ENCODE results near the gene ASRGL1.

Gene ASRGL1

GRCh38 chr11:62394825-62395538 lies 57.7 kb downstream of the ASRGL1 start:
- DNase-seq = peak; percentile 15

GRCh38 chr11:62395885-62396551 lies 58.8 kb downstream of the ASRGL1 start:
- DNase-seq = no peak

GRCh38 chr11:62398011-62398994 lies 61.1 kb downstream of the ASRGL1 start:
- no peak for DNase-seq

GRCh38 chr11:62399172-62399877 lies 62.1 kb downstream of the ASRGL1 start:
- no peak for DNase-seq

- DNase-seq = no peak
Observed at GRCh38 chr11:62399878-62400266, 62.6 kb downstream of the ASRGL1 start.

- no peak for DNase-seq
Observed at GRCh38 chr11:62400281-62400680, 63.0 kb downstream of the ASRGL1 start.

GRCh38 chr11:62400760-62401159 lies 63.5 kb downstream of the ASRGL1 start:
- DNase-seq = no peak

DNA sequence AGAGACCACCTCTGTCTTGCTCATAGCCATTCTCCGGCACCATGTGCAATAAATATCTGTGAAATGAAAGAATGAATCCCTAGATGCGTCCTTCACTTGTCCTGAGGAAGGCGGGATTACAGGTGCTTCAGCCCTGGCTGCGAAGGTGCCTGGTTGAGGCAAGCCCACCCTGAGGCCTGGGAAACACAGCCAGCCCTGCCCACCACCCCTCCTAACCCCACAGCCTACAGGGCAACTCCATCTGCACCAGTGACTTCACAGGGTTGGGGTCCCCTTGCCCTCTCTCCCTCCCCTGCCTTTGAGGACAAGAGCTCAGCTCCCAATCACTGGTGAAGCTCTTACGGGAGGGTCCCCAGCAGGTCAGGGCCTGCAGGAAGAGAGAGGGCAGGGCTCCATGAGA lies 64.1 kb downstream of the ASRGL1 start:
- no peak for DNase-seq

DNA sequence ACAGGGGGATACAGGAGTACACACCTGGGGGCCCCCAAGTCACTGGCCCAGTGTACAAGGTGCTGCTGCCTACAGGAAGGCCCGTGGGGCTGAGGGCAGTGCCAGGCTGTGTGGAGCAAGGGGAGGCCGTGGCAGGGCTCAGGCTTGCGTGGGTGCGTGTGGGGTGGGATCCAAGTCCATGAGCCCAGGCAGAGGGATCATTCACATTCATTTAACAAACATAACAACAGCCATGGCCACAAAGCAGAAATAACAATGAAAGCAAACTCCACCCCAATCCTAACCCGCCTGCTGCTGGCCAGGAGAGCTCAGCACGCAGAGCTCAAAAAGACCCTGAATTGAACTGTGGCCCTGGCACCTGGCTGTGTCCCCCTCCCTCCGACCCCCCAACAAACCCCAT lies 64.6 kb downstream of the ASRGL1 start:
- DNase-seq = no peak

DNA sequence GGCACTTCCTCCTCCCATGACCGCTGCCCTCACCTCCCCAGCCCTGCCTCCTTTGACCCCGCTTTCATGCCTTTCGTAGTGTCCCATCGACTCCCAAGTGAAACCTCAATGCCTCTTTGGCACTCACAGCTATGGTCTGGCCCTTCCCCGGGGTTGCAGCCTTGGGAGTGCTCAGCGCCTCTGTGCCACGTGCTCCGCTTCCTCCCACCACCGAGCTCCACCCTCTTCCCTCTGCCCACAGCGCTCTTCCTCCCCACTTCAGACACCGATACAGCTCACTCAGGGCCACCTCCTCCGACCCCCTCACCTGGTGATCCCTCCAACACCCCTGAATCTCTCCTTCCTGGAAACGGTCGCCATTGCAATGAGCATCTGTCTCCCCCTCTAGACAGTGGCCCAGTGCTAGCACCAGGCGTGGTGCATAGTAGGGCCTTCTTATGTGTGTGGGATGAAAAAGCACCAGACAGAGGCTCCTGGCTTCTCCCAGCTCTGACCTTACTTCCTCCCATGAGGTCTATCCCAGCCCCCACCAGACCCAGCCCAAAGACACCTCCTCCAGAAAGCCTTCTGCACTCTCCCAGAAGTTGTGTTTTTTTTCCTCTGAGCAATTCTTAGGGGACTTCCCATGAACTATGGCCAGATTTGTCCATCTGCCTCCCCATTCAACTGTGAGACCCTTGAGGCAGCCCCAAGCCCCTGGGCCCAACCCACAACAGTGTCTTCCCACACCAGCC lies 65.1 kb downstream of the ASRGL1 start:
- DNase-seq = peak; percentile 55

DNA sequence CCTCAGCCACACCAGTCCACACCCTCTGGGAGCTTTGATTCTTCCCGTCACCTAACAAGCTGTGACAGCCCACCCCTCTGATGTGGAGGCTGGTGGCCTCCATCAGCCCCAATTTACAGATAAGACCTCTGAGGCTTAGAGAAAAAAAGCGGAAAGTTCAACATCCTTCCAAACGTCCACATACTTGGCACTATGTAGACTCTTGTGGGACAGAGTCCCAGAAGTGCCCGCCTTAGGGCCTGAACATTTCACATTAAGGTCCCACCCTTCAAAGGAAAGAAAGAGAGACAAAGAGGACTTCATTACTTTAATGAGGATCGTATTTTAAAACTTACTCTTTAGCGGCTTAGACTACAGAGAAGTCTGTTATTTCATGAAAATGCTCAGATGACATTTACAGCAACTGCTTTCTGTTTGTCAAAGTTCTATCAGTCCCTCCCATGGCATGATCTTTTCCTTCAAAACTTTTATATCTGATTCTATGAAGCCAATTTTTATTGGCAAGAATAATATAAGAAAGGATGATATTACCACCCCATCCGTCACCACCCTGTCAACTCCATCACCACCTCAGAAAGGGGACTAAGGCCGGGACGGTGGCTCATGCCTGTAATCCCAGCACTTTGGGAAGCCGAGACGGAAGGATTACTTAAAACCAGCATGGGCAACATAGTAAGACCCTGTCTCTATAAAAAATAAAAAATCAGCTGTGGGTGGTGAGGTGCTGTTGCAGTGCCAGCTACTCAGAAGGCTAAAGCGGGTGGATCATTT lies 65.9 kb downstream of the ASRGL1 start:
- DNase-seq = no peak

DNA sequence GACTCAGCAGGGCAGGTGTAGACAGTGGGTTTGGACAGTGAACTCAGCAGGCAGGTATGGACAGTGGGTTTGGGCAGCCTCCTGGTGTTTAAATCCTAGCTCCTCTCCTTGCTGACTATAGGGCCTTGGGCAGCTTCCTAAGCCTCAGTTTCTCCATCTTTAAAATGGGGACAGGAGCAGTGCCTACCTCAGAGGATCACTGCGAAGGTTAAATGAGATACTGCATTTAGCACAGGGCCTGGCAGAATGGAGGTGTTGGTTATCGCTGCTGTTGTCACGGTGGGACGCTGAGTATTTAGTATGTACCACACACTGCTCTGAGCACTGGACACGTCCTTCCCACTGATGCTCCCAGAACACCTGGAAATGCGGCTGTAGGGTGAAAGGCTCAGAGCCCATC lies 67.2 kb downstream of the ASRGL1 start:
- no peak for DNase-seq

DNA sequence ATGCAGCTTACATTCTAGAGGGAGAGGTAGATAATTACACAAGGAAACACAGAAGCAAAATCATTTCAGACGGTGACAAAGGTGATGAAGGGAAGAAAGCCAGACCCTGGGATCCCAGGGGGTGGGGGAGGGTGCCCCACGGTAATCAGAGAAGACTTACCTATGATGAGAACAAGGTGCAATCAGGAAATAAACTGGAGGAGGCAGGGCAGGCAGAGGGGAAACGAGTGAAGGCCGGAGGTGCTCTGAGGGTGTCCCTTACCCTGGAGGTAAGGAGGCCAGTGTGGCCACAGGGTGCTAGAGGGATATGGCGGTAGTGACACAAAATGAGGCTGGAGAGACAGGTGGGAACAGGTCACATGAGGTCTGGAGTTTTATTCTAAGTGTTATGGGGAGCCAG lies 67.7 kb downstream of the ASRGL1 start:
- DNase-seq = no peak

GRCh38 chr11:62406034-62406433 lies 68.8 kb downstream of the ASRGL1 start:
- DNase-seq = no peak

- no peak for DNase-seq
Observed at GRCh38 chr11:62409831-62410230, 72.6 kb downstream of the ASRGL1 start.

- no peak for DNase-seq
Observed at GRCh38 chr11:62410972-62411371, 73.7 kb downstream of the ASRGL1 start.

DNA sequence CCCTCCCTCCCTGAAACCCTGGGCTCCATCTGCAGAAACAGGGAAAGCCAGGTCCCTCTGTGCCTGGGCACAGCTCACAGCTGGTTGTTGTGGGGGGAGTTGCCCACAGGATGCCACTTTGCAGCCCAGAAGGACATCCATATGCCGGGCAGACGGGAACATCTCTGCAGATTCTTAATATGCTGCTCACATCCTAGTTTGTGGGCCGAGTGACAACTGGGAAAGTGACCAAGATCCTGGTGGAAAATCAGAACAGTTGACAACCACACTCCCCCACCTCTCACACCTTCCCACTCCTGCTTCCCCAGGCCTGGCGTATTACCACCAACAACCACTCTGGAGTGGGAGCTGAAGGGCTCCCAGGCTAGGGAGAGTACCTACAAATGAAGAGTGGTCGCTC lies 74.3 kb downstream of the ASRGL1 start:
- DNase-seq = no peak

DNA sequence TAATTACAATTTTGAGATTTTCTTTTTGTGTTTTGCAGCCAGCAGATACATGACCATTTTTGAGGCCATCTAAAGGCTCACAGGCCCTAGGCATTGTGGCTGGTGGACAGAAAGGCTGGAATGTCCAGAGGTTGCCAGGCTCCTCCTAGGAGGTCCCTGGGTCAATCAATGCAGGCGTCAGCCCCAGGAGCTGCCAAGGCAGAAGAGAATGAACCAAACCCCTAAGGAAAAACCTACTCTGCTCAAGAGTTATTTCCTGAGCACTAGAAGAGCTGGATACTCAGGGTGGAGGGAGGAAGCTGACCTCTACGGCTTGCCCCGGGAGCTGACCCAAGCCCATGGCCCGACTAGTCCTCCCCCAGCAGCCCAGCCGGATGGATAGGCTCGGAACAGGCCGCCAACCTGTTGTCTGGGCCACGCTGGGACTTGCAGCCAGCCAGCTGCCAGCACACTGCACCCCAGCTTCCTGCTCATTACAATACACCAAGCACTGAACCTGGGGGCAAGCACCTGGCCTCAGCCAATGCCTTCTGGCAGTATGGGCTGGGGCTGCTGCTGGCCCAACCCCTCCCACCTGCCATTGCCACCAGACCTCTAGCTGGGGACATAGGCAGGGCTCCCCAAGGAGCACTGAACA lies 75.9 kb downstream of the ASRGL1 start:
- DNase-seq = no peak

GRCh38 chr11:62416596-62416995 lies 79.3 kb downstream of the ASRGL1 start:
- DNase-seq = no peak

DNA sequence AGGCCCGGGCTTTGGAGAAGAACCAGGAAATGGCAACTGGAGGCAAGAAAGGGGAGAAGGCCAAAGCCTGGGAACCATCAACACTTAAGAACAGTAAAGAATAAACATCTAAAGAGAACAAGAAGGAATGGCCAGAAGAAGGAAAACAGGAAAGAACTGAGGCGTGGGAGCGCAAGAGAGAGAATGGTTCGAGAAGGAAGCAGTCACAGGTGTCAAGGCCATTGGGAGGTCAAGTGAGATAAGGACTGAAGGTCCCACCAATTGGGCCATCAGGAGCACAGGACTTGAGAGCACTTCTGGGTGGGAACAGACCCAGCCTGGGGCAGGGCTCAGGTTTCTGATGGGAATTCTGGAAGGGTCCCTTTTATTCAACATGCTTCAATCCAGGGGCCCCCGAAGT lies 80.9 kb downstream of the ASRGL1 start:
- DNase-seq = no peak

DNA sequence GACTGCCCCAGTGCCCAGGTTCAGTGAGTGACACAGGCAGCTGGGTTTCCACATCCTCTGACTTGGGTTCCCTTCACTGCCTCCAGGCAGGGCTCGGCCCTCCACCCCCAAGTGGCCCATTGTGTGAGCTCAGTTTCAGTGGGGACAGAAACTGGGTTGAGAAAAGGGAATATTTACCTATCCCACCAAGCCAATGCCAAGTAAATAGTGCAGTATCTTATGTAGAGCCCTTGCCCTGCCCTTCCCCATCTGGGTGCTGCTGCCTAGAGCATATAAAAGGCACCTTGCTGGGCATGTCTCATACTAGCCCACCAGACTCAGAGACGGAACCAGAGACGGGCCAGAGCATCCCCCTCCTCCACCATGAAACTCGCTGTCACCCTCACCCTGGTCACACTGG lies 81.5 kb downstream of the ASRGL1 start, which contains the start of gene SCGB1A1:
SCGB1A1 (plus strand) TSS at position 301 of the 400 bp plus-strand sequence; CDS start at position 364, 63 bp downstream.
- no peak for DNase-seq
